T-helper 22 cell (primary cell): ENCODE data around the gene LBX1.

Experiments used
- DNase-seq: peaks from one replicate; pipeline ENCODE4 v3.0.0-alpha.2; 2020; ENCODE audit warnings: low read depth

Gene LBX1

DNA sequence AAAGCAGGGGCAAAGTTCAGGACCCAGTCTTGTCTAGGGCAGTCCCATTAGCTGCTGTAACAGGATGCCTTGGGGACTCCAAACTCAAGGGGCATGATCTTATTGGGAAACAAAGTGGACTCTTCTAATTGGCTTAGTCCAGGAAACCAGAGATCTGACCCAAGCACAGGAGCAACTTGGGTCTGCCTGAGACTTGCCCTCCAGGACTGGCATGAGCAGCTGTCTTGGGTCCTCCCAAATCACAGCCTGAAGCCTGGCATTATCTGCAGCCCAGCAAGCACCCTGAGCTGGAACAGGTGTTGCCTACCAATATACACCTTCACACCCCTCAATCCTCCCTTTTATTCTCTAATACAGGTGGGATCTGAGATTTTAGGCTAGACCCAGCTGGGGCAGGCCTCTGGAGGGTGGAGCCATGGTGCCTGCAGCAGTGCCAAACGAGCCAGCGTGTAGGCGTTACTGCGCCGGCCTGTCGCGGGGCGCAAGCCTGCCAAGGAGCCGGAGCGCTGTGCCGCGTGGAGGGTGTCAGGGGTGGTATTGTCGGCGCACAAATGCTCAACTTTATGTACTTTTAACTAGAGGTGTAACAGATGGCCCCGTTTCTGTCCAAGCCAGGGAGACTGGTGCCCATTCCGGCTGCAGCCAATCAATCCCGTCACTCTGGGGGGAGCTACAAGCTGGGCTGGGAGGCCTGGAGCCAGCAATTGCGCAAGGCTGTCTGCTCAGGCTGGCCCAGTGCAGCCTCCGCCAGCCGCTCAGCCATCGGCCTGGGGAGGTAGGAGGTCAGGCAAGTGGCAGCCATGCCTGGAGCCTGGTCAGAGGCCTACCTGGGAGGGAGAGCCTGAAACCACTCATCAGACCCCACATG, 12.8 kb upstream of the LBX1 start:
- no peak for DNase-seq

DNA sequence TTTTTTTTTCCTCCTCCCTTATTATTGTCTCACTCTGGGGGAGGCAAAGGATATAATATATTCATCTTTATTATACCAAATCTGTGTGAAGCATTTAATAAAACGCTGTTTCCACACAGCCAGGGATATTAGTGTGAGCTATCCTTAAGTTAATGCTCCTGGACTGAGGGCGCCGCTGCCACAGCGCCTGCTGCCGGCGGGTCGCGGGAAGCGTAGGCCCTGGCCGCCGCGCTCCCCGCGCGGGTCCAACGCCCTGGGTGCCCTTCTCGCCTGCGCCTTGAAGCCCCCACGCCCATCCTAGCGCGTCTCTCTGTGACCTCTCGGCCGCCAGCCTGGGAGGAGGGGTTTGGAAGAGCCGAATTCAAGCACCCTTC, 9.5 kb upstream of the LBX1 start:
- DNase-seq = no peak

DNA sequence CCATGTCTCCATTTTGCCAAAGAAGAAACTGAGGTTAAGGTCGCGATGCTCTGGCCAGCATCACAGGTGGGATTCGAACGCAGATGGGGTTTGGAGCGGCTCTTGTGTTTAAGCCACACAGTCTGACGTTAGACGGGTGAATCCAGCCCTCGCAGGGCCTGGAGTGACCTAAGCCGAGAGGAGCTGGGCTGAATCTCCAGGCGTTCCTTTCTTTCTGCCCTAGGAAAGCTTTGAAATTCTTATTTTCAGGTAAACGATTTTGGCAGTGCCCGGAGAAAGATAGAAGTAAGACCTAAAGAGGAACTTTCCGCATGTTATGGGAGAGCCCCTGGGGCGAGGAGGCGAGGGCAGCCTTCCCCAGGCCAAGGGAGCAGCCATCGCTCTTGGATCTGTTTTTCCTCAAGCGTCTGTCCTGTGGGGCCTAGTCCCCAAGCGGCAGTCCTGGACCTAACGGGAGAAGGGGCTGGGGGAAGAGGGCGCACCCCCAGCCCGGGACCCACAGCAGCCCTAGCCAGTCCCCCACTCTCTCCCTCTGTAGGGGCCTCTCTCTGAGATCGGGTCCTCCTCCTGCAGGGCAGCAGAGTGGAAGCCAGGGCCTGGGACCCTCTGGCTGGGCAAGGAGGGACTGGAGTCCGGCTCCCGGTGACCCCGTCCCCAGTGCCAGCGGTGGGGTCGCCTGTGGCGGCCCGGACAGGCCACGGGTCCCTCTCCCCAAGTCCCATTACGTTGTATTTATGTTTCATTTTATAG, 8.9 kb upstream of the LBX1 start:
- no peak for DNase-seq

DNA sequence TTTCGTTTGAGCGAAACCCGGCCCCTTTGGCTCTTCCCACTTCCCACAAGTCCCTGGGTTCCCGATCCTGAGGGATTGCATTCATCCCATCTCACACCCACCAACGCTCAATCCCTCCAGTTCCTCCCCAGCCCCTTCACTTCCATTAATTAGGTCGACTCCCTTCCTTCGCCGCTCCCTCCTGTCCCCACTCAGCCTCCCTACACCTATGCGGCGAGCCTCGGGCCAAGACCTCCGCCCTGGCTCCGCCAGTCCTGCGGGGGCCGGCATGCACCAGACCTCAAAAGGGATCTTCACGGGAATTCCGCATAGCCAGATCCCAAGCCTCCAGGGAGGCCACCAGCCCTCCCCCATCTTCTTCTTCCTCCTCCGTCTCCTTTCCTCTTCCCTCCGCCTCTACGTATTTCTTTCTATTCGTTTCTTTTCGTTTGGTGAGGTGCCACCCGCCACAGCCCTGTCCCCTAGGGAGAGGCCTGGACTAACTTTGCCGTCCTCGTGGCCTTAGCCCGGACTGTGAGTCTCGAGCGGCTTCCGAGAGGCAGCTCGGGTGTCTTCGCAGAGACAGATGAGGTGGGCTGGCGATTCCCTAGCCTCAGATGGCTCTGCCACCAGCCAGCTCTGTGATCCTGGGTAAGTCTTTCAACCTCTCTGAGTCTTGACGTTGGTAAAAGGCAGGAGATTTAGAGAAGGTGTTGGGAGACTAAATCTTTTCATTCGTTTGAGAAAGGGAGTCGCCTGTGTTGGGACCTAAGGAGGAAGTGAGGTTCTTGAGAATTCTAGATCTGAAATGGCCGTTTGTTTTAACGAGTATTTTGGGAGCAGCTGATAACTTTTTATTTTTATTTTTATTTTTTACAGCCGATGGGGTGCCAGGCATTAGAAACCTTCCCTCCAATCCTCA, 8.1 kb upstream of the LBX1 start:
- no peak for DNase-seq

DNA sequence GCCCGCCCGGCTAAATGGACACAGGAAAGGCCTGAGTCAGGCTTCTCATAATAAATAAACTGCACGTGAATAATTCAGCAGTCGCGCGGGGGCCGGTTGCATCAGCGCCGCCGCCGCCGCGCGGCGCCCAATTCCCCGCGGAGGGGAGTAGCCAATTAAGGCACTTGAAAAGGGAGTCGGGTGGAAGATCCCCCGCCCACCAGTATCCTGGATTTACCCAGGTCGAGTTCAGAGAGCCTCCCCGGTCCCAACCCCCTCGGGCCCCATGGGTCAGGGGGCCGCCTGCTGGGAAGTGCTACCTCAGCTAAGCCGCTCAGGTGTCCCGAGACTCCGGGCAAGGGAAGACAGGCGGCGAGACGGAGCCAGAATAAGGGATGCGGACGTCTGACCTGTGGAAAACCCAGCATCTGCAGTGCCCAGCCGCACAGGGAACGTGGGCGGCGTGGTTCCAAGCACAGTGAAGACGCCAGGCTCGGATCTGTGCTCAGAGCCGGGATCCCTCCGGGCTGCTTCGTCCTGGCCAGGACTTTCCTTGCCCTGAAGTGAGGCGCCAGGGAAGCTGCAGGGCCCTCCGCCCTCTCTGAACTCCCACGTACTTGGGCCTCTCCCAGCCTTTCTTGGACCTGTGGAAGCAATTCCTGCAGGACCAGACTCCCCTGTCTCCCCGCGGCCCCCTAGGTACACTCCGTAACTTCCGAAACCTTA, 7.3 kb upstream of the LBX1 start:
- DNase-seq = no peak

DNA sequence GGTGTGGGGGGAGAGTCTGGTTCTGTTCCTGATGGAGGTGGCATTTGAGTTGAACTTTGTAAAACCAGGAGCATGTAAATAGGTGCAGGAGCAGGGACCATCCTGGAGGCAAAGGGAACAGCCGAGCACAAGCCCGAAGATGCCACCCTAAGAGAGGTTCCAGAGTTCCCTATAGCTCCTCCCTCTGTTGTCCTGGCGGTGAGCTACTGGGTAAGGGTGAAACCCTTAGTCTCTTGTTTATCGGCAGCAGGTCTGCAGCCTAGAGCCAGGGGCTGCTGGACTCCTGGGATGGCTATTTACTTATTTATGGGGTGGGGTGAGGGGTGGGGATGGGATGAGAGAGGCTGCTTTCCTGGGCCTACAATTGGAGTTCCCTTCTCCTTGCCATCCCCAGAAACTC, 6.5 kb upstream of the LBX1 start:
- DNase-seq = no peak

DNA sequence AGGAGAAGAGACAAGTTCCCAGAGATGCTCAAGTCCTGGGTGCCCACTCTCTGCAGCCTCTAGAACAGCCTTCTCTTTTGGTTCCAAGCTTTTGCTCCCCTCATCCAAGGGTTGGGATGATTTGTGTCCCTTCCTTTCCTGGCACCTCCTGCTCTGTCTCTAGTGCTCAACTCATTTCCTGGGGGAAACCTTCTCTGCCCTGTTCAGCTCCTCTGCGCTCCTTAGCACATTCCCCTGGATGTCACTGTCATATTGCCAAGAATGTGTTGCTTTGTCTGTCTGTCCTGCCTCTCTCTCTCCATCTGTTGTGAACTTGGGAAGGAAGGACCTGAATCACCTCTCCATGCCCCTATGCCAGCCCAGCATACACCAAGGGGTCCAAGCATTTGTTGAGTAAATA, 5.1 kb upstream of the LBX1 start:
- no peak for DNase-seq

DNA sequence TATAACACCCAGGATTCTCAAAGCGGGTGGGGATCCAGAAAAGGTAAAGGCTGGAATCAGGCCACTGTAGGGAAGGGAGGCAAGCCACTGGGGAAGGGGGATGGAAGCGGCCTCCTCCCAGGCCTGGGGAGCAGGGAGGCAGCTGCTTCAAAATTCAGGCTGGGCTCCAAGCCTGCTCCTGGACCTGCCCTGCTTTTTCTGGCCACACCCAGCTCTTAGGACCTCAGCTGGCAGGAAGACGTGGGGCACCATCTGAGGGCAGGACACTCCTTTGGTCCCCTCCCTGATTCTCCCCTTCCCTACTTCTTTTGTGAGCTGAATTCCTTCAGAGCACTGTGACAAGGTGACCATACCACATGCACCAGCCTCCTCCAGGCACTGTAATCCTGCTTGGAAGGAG, 4.6 kb upstream of the LBX1 start:
- no peak for DNase-seq

DNA sequence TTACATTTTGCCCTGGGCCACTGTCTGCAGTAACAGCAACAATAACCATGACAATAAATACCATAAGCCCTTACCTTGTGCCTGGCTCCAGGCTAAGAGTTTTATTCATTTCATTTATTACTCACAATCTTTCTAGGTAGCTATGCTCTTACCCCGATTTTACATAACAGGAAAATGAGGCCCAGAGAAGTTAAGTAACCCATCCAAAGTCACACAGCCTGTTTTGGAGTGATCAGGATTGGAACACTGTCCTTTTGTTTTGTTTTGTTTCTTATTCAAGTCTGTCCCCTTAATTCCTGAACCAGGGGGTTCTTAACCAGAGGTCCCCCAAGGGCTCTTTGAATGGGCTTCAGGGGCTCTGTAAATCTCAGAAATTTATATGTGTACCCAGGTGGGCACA, 4.2 kb upstream of the LBX1 start:
- DNase-seq = no peak

DNA sequence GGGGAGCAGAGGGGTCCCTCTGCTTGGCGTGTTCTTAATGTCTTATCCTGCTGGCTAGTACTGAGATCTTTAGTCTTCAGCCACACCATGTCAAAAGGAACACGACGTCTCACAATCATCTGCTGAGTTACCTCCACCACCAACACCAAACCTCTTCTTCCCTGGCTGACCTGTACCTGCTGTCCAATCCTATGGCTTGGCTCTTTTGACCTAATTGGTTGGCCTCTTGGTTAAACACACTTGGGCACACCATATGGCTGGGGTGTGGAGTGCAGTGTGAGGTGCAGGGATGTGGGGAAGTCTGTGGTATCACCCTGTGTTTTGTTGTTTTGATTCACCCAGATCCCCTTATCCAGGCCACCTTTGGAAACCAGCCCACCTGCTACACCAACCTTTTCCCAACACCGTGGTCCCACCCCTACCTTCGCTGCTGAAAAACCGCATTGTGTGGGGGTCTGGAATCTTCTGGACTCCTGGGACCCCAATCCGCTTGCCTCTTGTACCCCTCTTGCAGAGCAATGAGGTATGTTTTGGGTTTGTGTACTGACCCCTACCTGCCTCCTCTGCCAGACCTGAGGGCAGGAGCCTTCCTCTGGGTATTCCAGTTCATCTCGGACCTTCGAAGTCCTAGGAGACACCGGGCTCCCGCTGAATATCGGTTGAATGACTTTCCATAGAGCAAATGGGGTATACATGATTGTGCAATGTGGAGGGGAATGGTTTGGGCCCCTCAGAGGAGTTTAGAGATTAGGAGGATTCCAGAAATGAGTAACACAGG, 2.8 kb upstream of the LBX1 start:
- no peak for DNase-seq

DNA sequence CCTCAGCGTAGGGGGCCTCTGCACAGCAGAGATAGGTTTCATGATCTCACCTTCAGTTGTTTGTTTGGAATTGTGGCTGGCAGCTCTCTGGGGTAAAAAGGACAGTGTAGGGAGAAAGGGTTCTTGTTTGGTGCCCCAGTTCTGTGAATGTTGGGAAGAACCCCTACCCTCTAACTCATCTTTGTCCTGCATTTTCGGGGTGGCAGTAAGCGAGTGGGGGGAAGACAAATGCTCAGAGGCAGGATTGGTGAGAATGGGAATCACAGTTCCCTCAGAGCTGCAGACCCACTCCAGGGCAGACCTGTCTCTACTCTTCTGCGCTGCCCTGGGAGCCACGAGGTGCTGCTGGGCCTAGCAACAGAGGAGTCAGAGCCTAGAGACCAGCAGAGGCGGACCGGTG, 1.8 kb upstream of the LBX1 start:
- DNase-seq = no peak

DNA sequence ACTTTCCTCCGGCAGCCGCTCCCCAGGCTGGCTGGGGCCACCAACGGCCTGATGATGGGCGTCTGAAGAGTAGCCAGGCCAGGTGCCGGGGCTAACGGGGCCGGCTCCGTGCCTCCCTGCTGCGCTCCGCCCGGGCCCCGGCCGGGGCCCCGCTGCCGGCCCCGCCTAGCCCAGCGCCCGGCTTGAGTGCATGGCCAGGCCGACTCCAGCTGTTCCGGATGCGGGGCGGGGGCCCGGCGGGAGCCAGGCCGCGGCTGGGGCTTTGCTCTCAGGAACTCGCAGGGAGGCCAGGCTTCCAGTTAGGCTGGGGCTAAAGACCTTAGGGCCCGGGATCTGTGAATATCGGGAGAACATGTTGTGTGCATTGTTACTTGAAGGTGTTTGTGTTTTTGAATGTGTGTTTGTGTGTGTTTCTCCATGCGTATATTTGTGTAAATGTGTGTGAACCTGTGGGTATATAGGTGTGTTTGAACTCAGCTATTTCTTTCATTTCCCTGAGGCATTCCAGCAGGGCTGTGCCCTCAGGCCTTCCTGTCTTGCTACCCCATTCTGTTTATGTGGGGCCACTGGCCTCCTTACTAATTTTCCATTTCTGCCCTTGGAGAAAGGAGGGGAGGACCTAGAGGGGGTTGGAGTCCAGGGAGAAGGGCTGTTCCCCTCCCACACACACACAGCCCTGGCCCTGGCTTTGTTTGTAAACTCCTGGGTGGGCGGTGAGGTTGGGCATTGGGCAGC, 1.1 kb upstream of the LBX1 start:
- DNase-seq = no peak

DNA sequence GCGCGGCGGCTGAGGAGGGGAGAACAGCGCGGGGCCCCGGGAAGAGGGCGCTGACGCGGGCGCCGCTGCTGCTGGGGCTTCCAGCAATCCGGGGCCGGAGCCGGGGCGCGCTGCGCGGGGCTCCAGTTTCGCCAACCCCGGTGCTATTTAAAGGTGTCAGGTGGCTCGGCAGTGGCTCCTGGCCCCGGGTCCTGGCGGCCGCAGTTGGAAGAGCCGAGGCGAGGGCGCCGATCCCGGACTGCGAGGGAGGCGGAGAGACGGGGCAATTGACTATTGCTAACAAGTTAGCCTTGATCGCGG, 347 bp downstream of the LBX1 start:
- no peak for DNase-seq

DNA sequence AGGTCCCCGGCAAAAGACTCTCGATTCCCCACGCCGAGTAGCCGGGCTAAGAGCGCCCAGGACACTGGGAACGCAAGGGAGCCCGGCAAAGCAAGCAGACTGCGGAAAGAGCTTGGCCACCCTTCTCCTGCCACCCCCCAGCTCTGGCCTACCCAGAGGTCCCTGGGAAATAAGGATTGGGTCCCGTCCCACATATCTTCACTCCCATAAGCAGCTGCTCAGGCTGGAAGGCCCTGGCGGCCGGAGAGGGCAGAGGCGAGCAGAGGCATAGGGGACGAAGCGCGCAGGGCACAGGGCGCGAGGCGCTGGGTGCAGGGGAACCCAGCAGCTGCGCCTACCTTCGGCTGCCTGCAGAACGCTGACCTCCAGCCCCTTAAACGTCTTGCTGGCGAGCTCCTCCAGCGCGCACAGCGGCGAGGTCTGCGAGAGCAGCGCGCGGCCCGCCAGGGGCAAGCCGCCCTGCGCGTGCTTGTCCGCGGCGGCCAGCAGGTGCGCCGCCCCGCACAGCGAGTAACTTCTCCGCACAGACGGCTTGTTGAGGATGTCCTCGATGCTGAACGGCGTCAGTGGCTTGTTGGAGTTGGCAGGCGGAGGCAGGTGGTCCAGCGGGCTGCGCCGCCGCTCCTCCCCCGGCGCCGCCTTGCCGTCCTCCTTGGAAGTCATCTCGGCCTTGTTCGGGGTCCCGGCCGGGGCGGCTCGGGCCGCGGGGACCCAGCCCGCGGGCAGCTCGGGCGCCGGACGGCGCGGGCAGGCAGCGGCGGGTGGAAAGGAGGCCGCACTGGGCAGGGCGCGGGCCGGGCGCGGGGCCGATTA, 904 bp downstream of the LBX1 start:
- no peak for DNase-seq

DNA sequence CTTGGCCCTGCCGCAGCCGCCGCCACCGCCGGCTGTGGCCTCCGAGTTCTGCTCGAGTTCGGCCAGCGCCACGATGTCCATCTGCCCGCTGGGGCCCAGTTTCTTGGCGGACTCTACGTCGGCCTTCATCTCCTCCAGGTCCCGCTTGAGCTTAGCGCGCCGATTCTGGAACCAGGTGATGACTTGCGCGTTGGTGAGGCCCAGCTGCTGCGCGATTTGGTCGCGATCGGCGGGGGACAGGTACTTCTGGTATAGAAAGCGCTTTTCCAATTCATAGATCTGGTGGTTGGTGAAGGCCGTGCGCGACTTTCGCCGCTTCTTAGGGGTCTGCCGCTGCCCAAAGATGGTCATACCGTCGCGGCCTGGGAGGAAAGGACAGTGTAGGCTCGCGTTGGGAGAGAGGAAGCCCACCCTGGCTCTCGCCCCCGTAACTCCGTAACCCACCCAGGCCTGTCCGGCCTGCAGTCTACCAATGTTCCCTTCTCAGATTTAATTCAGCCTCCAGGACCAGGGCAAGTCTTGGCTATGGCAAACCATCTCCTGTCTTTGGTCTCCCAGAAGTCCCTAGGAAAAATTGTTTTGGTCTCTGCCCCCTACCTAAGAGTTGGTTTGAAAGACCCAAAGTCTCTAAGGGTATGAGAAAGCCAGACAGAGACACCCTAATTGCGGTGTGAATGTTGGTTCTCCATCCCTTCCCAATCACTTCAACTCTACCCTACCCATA, 1.7 kb downstream of the LBX1 start:
- no peak for DNase-seq

DNA sequence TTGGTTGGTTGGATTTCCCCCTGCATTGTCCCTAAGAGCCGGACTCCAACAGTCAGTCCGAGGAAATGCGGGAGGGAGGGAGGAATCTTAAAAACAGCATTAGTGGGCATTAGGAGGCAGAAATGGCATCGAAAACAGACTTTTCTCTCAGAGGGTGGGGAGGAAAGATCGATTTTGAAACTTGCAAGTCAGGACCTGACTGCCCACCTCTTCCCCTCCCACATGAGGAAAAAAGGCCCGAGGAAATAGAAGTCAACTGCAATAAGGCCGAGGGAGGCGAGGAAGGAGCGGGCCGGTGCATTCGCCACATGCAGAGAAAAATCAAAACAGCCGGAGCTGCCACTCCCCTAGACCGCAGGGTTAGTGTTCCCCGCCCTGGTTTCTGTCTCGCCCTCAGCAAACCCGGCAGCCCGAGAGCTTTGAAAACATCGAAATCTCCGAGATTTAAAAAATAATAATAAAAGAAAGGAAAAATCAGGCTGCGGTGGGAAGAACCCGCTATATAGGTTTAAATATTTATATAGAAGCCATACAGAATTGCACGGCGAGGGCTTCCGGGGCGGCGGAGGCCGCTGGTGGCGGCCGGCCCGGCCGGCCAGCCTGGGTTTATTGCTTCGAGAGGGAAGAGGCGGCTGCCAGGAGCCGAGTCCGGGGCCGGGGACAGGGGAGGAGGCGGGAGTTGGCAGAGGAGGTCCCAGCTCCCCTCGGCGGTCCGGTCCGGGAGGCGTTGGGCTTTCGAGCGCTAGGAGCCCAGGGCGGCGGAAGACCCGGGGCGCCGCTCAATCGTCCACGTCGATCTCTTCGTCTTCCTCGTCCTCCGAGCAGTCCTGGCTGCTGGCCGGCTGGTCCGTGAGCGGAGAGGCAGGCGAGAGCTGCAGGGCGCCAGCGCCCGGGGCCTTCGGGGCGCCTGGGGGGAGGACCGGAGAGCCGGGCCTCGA, 2.5 kb downstream of the LBX1 start:
- DNase-seq = no peak

DNA sequence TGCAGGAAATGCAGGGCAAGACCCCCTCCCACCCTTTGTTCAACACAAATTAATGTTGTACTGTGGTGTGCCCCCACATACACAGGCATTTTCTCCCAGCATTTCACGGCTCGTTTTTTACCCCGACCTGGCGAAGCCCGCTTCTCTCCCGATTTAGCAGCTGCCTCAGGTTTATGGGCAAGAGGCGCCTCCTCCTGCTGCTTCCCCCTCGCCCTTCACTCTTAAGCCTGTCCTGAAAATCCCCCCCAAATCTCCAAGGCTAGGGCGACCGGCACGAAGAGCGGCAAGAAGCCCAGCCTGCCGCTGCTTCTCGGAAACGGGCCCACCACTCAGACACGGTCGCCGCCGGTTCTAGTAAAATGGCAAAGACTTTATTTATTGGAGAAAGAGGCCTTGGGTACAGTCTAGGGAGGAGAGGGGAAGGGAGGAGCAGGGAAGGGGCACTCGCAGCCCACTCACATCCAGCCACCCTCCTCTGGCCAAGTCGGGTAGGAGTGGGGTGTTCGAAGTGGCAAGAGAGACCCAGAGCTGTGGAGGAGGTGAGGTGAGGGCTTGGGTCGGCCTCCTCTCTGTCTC, 3.3 kb downstream of the LBX1 start:
- DNase-seq = no peak
